ENCODE measurements around the gene CTU2. TPM values are rescaled to one million over a fixed set of nuclear protein-coding genes. Genes with fewer than 3 reads are reported as not detected.

CTU2 gene
- total and polyA plus RNA-seq, 2 donors (not counting 1 experiment from before 2014, with no cell fraction given) = 18.4 to 23.7 TPM

DNA sequence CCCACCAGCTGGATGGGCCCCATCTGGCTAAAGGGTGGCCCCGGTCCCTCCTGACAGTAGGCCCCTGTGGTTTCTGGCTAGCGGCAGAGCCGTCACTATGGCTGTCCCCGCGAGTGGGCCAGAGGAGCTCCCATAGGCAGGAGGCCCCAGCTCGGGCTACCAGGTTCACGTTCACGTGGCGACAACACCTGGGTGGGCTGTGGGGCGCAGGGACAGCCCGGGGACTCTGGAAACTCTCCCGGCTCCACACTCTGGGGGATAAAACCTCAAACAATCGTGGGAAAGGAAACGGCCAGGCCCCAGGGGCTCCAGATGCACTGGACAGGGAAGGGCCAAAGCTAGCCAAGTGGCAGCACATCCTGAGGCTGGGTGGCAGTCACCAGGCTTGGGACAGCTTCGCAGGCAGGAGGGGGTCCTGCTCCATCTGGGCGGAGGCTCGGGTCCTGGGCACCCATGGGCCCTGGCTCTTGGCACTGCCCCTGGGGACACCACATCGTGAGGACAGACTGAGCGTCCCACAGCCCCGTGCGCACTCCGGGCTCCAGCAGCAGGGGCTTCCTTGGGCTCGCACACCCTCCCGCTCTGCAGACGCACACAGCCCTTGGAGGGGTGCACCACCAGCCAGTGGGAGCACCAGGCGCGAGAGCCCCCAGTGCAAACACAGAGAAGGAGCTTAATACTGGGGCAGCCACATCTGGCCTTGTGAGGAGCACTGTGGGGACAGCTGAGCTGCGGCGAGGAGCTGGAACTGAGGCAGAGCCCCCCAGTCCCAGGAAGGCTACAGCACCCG is 4.5 kb upstream of the CTU2 start:
- CTCF ChIA-PET = interaction anchor here (0.8 to 2.1 kb wide), 7 partner anchors 11 to 264 kb away, joined by 3 to 13 read pairs (median 3); no protein-coding TSS in a partner anchor
- peak overlapping the region; percentile 96 for H3K27ac Mint-ChIP-seq
- H3K9me3 Mint-ChIP-seq (ENCODE audit: insufficient read depth) = no peaks in the 10 kb centered on the region
- H4K20me1 ChIP-seq (ENCODE audit: control insufficient read depth, insufficient read depth, low read length, poor library complexity, severe bottlenecking) = peaks cover 18% of the 10 kb centered on the region
- WGBS (ENCODE audit: insufficient coverage) = 45% methylated on average over 30 of the region's 30 CpGs
- H3K4me3 ChIP-seq (ENCODE audit: control extremely low read depth in 1 of 5, extremely low read depth in 1 of 5, insufficient read depth in 1 of 5, low read depth in 2 of 5, low read length in 4 of 5) = peak overlapping the region; percentile 14 to 69 (median 54)
- no peak for TF ChIP-seq EZH2 (IDR thresholded peaks at IDR 0.05; ENCODE audit: borderline replicate concordance, insufficient read depth, low read depth, low read length, poor library complexity, severe bottlenecking)
- TF ChIP-seq, protein P1, sequence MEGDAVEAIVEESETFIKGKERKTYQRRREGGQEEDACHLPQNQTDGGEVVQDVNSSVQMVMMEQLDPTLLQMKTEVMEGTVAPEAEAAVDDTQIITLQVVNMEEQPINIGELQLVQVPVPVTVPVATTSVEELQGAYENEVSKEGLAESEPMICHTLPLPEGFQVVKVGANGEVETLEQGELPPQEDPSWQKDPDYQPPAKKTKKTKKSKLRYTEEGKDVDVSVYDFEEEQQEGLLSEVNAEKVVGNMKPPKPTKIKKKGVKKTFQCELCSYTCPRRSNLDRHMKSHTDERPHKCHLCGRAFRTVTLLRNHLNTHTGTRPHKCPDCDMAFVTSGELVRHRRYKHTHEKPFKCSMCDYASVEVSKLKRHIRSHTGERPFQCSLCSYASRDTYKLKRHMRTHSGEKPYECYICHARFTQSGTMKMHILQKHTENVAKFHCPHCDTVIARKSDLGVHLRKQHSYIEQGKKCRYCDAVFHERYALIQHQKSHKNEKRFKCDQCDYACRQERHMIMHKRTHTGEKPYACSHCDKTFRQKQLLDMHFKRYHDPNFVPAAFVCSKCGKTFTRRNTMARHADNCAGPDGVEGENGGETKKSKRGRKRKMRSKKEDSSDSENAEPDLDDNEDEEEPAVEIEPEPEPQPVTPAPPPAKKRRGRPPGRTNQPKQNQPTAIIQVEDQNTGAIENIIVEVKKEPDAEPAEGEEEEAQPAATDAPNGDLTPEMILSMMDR (IDR thresholded peaks at IDR 0.05) = no peak
- H3K79me2 ChIP-seq (ENCODE audit: control insufficient read depth, insufficient read depth, low read length) = peaks cover 64% of the 10 kb centered on the region
- H3K4me1 Mint-ChIP-seq = peaks cover 70% of the 10 kb centered on the region
- DNase-seq (no peak), ATAC-seq (ENCODE audit: low read depth) (no peak)
- H3K27ac ChIP-seq (ENCODE audit: low read length in 2 of 2) = peak overlapping the region; percentile 84 to 91
- no peaks in the 10 kb centered on the region for H3K27me3 Mint-ChIP-seq
- H3K9me3 ChIP-seq (ENCODE audit: control extremely low read depth in 1 of 3, control insufficient read depth in 2 of 3, insufficient read depth in 1 of 3, low read length in 2 of 3) = no peaks in the 10 kb centered on the region
- peaks cover 0 to 34% of the 10 kb centered on the region in 2 experiments for H3K36me3 ChIP-seq (replicated peaks in 1 of 2; ENCODE audit: control extremely low read depth in 1 of 2, control insufficient read depth in 1 of 2, extremely low read depth in 1 of 2, insufficient read depth in 2 of 2, low read length in 1 of 2)
- no peaks in the 10 kb centered on the region for H3K27me3 ChIP-seq (replicated peaks in 1 of 4; ENCODE audit: control extremely low read depth in 1 of 4, control insufficient read depth in 3 of 4, insufficient read depth in 4 of 4, low read length in 3 of 4)
- peak overlapping the region; percentile 98 for H3K4me2 ChIP-seq (replicated peaks; ENCODE audit: low read depth, low read length, poor library complexity, severe bottlenecking)
- peak overlapping the region; percentile 60 for H3K9ac ChIP-seq (ENCODE audit: low read length)
- peaks cover 62 to 86% of the 10 kb centered on the region in 2 donors for H3K4me1 ChIP-seq (ENCODE audit: control insufficient read depth in 2 of 2, insufficient read depth in 2 of 2, low read length in 2 of 2)
- peak overlapping the region; percentile 44 for H2AFZ ChIP-seq (ENCODE audit: insufficient read depth, low read depth, low read length, poor library complexity, severe bottlenecking)
- peak overlapping the region; percentile 84 for H3K4me3 Mint-ChIP-seq
- intact Hi-C loops (cut with micrococcal nuclease) = loop anchor here (1.0 to 2.0 kb wide), 5 partner anchors 15 to 67 kb away; partner anchors contain the start of genes CYBA, MVD and SNAI3
- POLR2A ChIA-PET = interaction anchor here (0.9 to 2.6 kb wide), 11 partner anchors 10 to 64 kb away, joined by 3 to 14 read pairs (median 4); partner anchors contain the start of genes IL17C and SNAI3
